A673 (cell line): Measurements from ENCODE around the gene CPEB2. TPM values are rescaled to one million over a fixed set of nuclear protein-coding genes. Genes with fewer than 3 reads are reported as not detected.

Experiments
- BruUV-seq: library from RNA; stranded (reverse); fragments of 400-500 nt; replicated peaks from 2 replicates; lab custom pipeline; 2021; lab: Mats Ljungman, UMichigan
- CTCF ChIA-PET: fragments of 300-600 bp; sonication (Branson Sonifier 250); formaldehyde crosslinking; loops from one replicate; lab custom pipeline; 2022; ENCODE audit warnings: antibody characterized with exemption; lab: Charles Lee
- POLR2A ChIA-PET: fragments of 300-600 bp; sonication (Branson Sonifier 250); formaldehyde crosslinking; loops from one replicate; lab custom pipeline; 2022; ENCODE audit warnings: antibody characterized with exemption; ENCODE audit not compliant: low non-redundant PET; lab: Charles Lee
- DNase-seq: peaks from one replicate; pipeline ENCODE4 v3.0.0-alpha.2; 2015; ENCODE audit warnings: low spot score
- H3K27ac ChIP-seq: fragments of 200-600 bp; sonication (generic); 2 replicates; pipeline ENCODE4 v1.5.1; 2016; ENCODE audit warnings: mixed run types, low read depth, mild to moderate bottlenecking, mixed read lengths, antibody characterized with exemption, low read length; ENCODE audit not compliant: poor library complexity, severe bottlenecking
- H3K27me3 ChIP-seq: fragments of 200-600 bp; sonication (generic); replicated peaks from 2 replicates; pipeline ENCODE4 v1.6.1; 2017; ENCODE audit warnings: mixed run types, low read depth, mild to moderate bottlenecking, mixed read lengths, antibody characterized with exemption, low read length; ENCODE audit not compliant: insufficient read depth, poor library complexity
- H3K36me3 ChIP-seq: fragments of 200-600 bp; sonication (generic); 2 replicates; pipeline ENCODE4 v1.6.1; 2016; ENCODE audit warnings: mixed run types, mild to moderate bottlenecking, mixed read lengths, antibody characterized with exemption, low read length; ENCODE audit not compliant: insufficient read depth, poor library complexity, severe bottlenecking
- H3K4me1 ChIP-seq: fragments of 200-600 bp; sonication (generic); 2 replicates; pipeline ENCODE4 v1.6.1; 2017; ENCODE audit warnings: mixed run types, mild to moderate bottlenecking, mixed read lengths, antibody characterized with exemption, low read length; ENCODE audit not compliant: insufficient read depth, poor library complexity, severe bottlenecking
- H3K4me3 ChIP-seq: fragments of 200-600 bp; sonication (generic); 2 replicates; pipeline ENCODE4 v1.5.1; 2016; ENCODE audit warnings: low read depth, mixed run types, mild to moderate bottlenecking, mixed read lengths, low read length; ENCODE audit not compliant: poor library complexity, severe bottlenecking
- H3K9me3 ChIP-seq: fragments of 200-600 bp; sonication (generic); 2 replicates; pipeline ENCODE4 v1.6.1; 2016; ENCODE audit warnings: mixed run types, low read depth, mild to moderate bottlenecking, mixed read lengths, antibody characterized with exemption, low read length; ENCODE audit not compliant: poor library complexity, severe bottlenecking
- CTCF ChIP-seq: fragments of 300-800, 200-600 bp; sonication (generic); conservative IDR thresholded peaks from 2 replicates; pipeline ENCODE4 v1.5.1; 2017; ENCODE audit warnings: low read depth, mild to moderate bottlenecking, antibody characterized with exemption, low read length, moderate library complexity, mixed read lengths
- EZH2 ChIP-seq: fragments of 200-600 bp; sonication (generic); IDR thresholded peaks from 2 replicates; pipeline ENCODE4 v1.6.1; 2017; ENCODE audit warnings: borderline replicate concordance, low read depth, mild to moderate bottlenecking, mixed read lengths, antibody characterized with exemption, low read length; ENCODE audit not compliant: poor library complexity, severe bottlenecking
- intact Hi-C: fragments of 100-400 bp; cut with micrococcal nuclease; formaldehyde crosslinking; loops from one replicate; pipeline ENCODE4 v1.10.0; 2022; ENCODE audit not compliant: unreplicated experiment
- total RNA-seq: library from RNA; stranded (reverse); gene quantifications from 2 replicates; pipeline ENCODE4 v1.2.3, GENCODE V29; 2021

The CPEB2 gene
- total RNA-seq, 1 experiment from 2014 or later, result 75.5 TPM

DNA sequence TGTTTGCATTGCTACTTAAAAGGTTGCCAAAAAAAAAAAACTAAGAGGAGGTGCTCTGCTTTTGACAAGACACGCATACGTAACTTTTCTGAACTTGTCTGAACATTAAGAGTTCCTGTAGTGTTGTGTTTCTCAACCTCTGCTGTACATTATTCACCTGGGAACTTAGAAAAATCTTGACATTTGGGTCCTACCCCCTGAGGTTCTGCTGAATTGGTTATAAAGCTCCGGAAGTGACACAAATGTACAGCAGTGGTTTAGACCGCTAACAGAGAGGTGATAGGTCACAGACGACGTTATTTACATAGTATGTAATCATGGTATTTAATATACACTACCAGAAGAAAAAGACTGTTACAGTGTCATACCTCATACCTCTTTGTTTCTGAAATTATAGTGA is 61.1 kb downstream of the CPEB2 start:
- Histone ChIP-seq H3K36me3 (peaks cover 98% of the 10 kb centered on the region), H3K27ac (peak overlapping the region; percentile 1), H3K9me3 (no peaks in the 10 kb centered on the region), H3K4me1 (no peaks in the 10 kb centered on the region), H3K27me3 (no peaks in the 10 kb centered on the region), H3K4me3 (no peak overlapping the region)
- no TSS peak for BruUV-seq
- POLR2A ChIA-PET, result no interaction called here
- TF ChIP-seq CTCF, result no peak
- TF ChIP-seq EZH2, result no peak
- CTCF ChIA-PET, result no interaction called here
- DNase-seq, result no peak
- intact Hi-C loops, result no loop called here

DNA sequence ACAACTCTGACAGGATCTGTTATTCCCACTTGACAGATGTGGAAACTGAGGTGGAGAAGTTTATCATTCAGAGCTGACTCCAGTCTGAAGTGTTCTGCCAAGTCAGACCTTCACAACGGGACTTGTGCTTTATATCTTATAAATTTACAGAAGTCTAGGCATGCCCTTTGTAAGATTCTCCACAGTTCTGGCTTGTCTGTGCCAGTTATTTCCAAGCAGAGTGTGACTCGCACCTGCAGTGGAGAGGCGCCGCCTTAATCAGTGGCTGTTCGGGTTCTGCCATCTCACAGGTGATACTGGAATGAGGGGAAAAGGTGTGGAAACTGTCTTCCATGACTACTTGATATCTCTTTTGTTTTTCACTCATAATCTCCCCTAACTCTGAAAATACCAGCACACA is 63.2 kb downstream of the CPEB2 start:
- H3K9me3 ChIP-seq, result no peaks in the 10 kb centered on the region
- CTCF ChIA-PET, result no interaction called here
- POLR2A ChIA-PET, result no interaction called here
- H3K4me3 ChIP-seq, result no peak overlapping the region
- no peak for TF ChIP-seq EZH2
- TF ChIP-seq CTCF, result no peak
- no peaks in the 10 kb centered on the region for H3K4me1 ChIP-seq
- BruUV-seq, result no TSS peak
- no peaks in the 10 kb centered on the region for H3K27me3 ChIP-seq
- intact Hi-C loops, result no loop called here
- DNase-seq, result no peak
- H3K36me3 ChIP-seq, result peaks cover 85% of the 10 kb centered on the region
- no peak overlapping the region for H3K27ac ChIP-seq

DNA sequence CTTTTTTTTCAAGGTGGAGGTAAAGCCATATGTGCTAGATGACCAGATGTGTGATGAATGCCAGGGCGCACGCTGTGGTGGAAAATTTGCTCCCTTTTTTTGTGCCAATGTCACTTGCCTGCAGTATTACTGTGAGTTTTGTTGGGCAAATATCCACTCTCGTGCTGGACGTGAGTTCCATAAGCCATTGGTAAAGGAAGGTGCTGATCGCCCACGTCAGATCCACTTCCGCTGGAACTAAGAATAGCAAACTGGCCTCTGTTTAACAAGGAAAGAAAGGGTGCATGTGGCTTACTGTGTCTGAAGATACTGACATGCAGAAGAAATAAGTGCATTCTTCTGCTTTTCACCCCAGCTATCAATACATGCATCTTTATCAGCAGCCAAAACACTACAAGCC is 63.9 kb downstream of the CPEB2 start:
- no peak overlapping the region for H3K4me3 ChIP-seq
- no TSS peak for BruUV-seq
- no peaks in the 10 kb centered on the region for H3K9me3 ChIP-seq
- ChIA-PET POLR2A (no interaction called here), CTCF (no interaction called here)
- H3K36me3 ChIP-seq, result peaks cover 79% of the 10 kb centered on the region
- no peak for DNase-seq
- intact Hi-C loops, result no loop called here
- no peak overlapping the region for H3K27ac ChIP-seq
- no peak for TF ChIP-seq CTCF
- TF ChIP-seq EZH2, result no peak
- H3K27me3 ChIP-seq, result no peaks in the 10 kb centered on the region
- no peaks in the 10 kb centered on the region for H3K4me1 ChIP-seq
